ENCODE measurements around the gene ADA.
A peak's percentile ranks its signal among the peaks of the same experiment; 100 is the strongest.

ADA gene

GRCh38 chr20:44642203-44643153 lies 9.0 kb downstream of the ADA start:
- Histone ChIP-seq H3K4me2 (ENCODE audit: insufficient read depth, low read length) (peak overlapping the region; percentile 60), H3K79me2 (ENCODE audit: insufficient read depth, low read length) (peaks cover 94% of the 10 kb centered on the region), H3K27me3 (ENCODE audit: insufficient read depth, low read length, poor library complexity) (no peaks in the 10 kb centered on the region), H4K20me1 (ENCODE audit: insufficient read depth, low read length) (peaks cover 67% of the 10 kb centered on the region), H3K9me3 (ENCODE audit: insufficient read depth, low read length, severe bottlenecking) (no peaks in the 10 kb centered on the region), H3K9ac (ENCODE audit: low read depth, low read length) (peak overlapping the region; percentile 65), H3K36me3 (ENCODE audit: insufficient read depth, low read length) (peaks cover 86% of the 10 kb centered on the region), H3K27ac (ENCODE audit: low read length) (peak overlapping the region; percentile 97), H3K4me1 (ENCODE audit: insufficient read depth, low read length) (peaks cover 76% of the 10 kb centered on the region), H3K4me3 (ENCODE audit: low read depth in 1 of 2, low read length in 2 of 2) (peak overlapping the region in 1 of 2 experiments; percentile 13; a peak in 1 of 4 replicates), H2AFZ (ENCODE audit: low read depth, low read length) (no peak overlapping the region)
- ATAC-seq (ENCODE audit: insufficient read depth, low read depth) (no peak), DNase-seq (no peak)
- TF ChIP-seq CTCF (IDR thresholded peaks at IDR 0.05; ENCODE audit: borderline replicate concordance, extremely low read depth, low read length, poor library complexity, severe bottlenecking) (no peak), EZH2 (IDR thresholded peaks at IDR 0.05; ENCODE audit: borderline replicate concordance, low read depth, low read length, severe bottlenecking) (no peak)

GRCh38 chr20:44641325-44641724 lies 10.2 kb downstream of the ADA start:
- TF ChIP-seq CTCF (IDR thresholded peaks at IDR 0.05; ENCODE audit: borderline replicate concordance, extremely low read depth, low read length, poor library complexity, severe bottlenecking) (no peak), EZH2 (IDR thresholded peaks at IDR 0.05; ENCODE audit: borderline replicate concordance, low read depth, low read length, severe bottlenecking) (no peak)
- ATAC-seq (ENCODE audit: insufficient read depth, low read depth) (no peak), DNase-seq (no peak)
- Histone ChIP-seq H3K9ac (ENCODE audit: low read depth, low read length) (no peak overlapping the region), H3K36me3 (ENCODE audit: insufficient read depth, low read length) (peaks cover 95% of the 10 kb centered on the region), H4K20me1 (ENCODE audit: insufficient read depth, low read length) (peaks cover 79% of the 10 kb centered on the region), H3K27ac (ENCODE audit: low read length) (peak overlapping the region; percentile 65), H3K4me3 (ENCODE audit: low read depth in 1 of 2, low read length in 2 of 2) (no peak overlapping the region), H3K27me3 (ENCODE audit: insufficient read depth, low read length, poor library complexity) (no peaks in the 10 kb centered on the region), H3K4me2 (ENCODE audit: insufficient read depth, low read length) (no peak overlapping the region; the same call in 1 of the 2 replicates), H3K9me3 (ENCODE audit: insufficient read depth, low read length, severe bottlenecking) (no peaks in the 10 kb centered on the region), H3K4me1 (ENCODE audit: insufficient read depth, low read length) (peaks cover 64% of the 10 kb centered on the region), H3K79me2 (ENCODE audit: insufficient read depth, low read length) (peaks cover 97% of the 10 kb centered on the region), H2AFZ (ENCODE audit: low read depth, low read length) (no peak overlapping the region)

GRCh38 chr20:44640522-44640921 lies 11.0 kb downstream of the ADA start:
- DNase-seq, result no peak
- Histone ChIP-seq H3K4me2 (ENCODE audit: insufficient read depth, low read length) (peak overlapping the region; percentile 24; the same call in 1 of the 2 replicates), H3K27me3 (ENCODE audit: insufficient read depth, low read length, poor library complexity) (no peaks in the 10 kb centered on the region), H3K9ac (ENCODE audit: low read depth, low read length) (no peak overlapping the region), H3K79me2 (ENCODE audit: insufficient read depth, low read length) (peaks cover 100% of the 10 kb centered on the region), H3K36me3 (ENCODE audit: insufficient read depth, low read length) (peaks cover 100% of the 10 kb centered on the region), H2AFZ (ENCODE audit: low read depth, low read length) (no peak overlapping the region), H3K4me3 (ENCODE audit: low read depth in 1 of 2, low read length in 2 of 2) (no peak overlapping the region), H3K4me1 (ENCODE audit: insufficient read depth, low read length) (peaks cover 58% of the 10 kb centered on the region), H3K9me3 (ENCODE audit: insufficient read depth, low read length, severe bottlenecking) (no peaks in the 10 kb centered on the region), H4K20me1 (ENCODE audit: insufficient read depth, low read length) (peaks cover 85% of the 10 kb centered on the region), H3K27ac (ENCODE audit: low read length) (peak overlapping the region; percentile 65)
- ATAC-seq (ENCODE audit: insufficient read depth, low read depth), result no peak
- TF ChIP-seq CTCF (IDR thresholded peaks at IDR 0.05; ENCODE audit: borderline replicate concordance, extremely low read depth, low read length, poor library complexity, severe bottlenecking), result no peak
- no peak for TF ChIP-seq EZH2 (IDR thresholded peaks at IDR 0.05; ENCODE audit: borderline replicate concordance, low read depth, low read length, severe bottlenecking)
